DOHH2 (cell line): Measurements from ENCODE around the gene TSPYL4.

Experiments
- H3F3A ChIP-seq: fragments of 200-600 bp; sonication (generic), shearing (Covaris generic); 2 replicates; pipeline ENCODE4 v1.6.0; 2016; ENCODE audit warnings: antibody characterized with exemption, mild to moderate bottlenecking; ENCODE audit not compliant: control insufficient read depth, insufficient read depth
- H3K27ac ChIP-seq: fragments of 200-600 bp; sonication (generic); 2 replicates; pipeline ENCODE4 v1.5.1; 2014; ENCODE audit warnings: low read depth, mild to moderate bottlenecking, low read length, moderate library complexity
- H3K27me3 ChIP-seq: fragments of 200-600 bp; sonication (generic); 2 replicates; pipeline ENCODE4 v1.6.1; 2014; ENCODE audit warnings: mild to moderate bottlenecking, low read length, mixed read lengths; ENCODE audit not compliant: control insufficient read depth
- H3K36me3 ChIP-seq: fragments of 200-600 bp; sonication (generic); 2 replicates; pipeline ENCODE4 v1.6.1; 2014; ENCODE audit warnings: mild to moderate bottlenecking, low read length, moderate library complexity, mixed read lengths; ENCODE audit not compliant: control insufficient read depth
- H3K4me1 ChIP-seq: fragments of 200-600 bp; sonication (generic); 2 replicates; pipeline ENCODE4 v1.6.1; 2014; ENCODE audit warnings: mild to moderate bottlenecking, low read length, mixed read lengths; ENCODE audit not compliant: control insufficient read depth
- H3K4me2 ChIP-seq: fragments of 200-600 bp; sonication (generic); 2 replicates; pipeline ENCODE4 v1.6.0; 2014; ENCODE audit warnings: mild to moderate bottlenecking, low read length, moderate library complexity
- H3K4me3 ChIP-seq: fragments of 200-600 bp; sonication (generic); 2 replicates; pipeline ENCODE4 v1.5.1; 2014; ENCODE audit warnings: mild to moderate bottlenecking, low read length, mixed read lengths
- H3K79me2 ChIP-seq: fragments of 200-600 bp; sonication (generic); 2 replicates; pipeline ENCODE4 v1.6.1; 2014; ENCODE audit warnings: mild to moderate bottlenecking, low read length, mixed read lengths; ENCODE audit not compliant: control insufficient read depth
- H3K9me2 ChIP-seq: fragments of 200-600 bp; sonication (generic); replicated peaks from 2 replicates; pipeline ENCODE4 v1.6.1; 2014; ENCODE audit warnings: mild to moderate bottlenecking, low read length, mixed read lengths; ENCODE audit not compliant: control insufficient read depth
- H3K9me3 ChIP-seq: fragments of 200-600 bp; sonication (generic); 2 replicates; pipeline ENCODE4 v1.6.1; 2014; ENCODE audit warnings: antibody characterized with exemption, low read length, mixed read lengths; ENCODE audit not compliant: control insufficient read depth, insufficient read depth
- H4K20me1 ChIP-seq: fragments of 200-600 bp; sonication (generic); 2 replicates; pipeline ENCODE4 v1.6.0; 2014; ENCODE audit warnings: low read depth, mild to moderate bottlenecking, antibody characterized with exemption, low read length, moderate library complexity; ENCODE audit not compliant: control insufficient read depth, insufficient read depth
- CTCF ChIP-seq: fragments of 200-600 bp; sonication (generic); IDR thresholded peaks from one replicate; pipeline ENCODE4 v1.5.1; 2014; ENCODE audit warnings: antibody characterized with exemption, mild to moderate bottlenecking, low read depth, low read length; ENCODE audit not compliant: poor library complexity, severe bottlenecking
- EZH2phosphoT487 ChIP-seq: fragments of 200-600 bp; sonication (generic); IDR thresholded peaks from 2 replicates; pipeline ENCODE4 v1.6.1; 2017; ENCODE audit warnings: borderline replicate concordance, mild to moderate bottlenecking, antibody characterized with exemption, low read length, moderate library complexity, mixed read lengths

Gene TSPYL4

GRCh38 chr6:116201538-116201937 is 52.3 kb downstream of the TSPYL4 start:
- Histone ChIP-seq H3F3A (no peaks in the 10 kb centered on the region), H3K4me3 (no peak overlapping the region), H3K27me3 (no peaks in the 10 kb centered on the region), H3K4me2 (no peak overlapping the region), H3K4me1 (no peaks in the 10 kb centered on the region), H3K27ac (no peak overlapping the region), H3K9me3 (no peaks in the 10 kb centered on the region), H4K20me1 (no peaks in the 10 kb centered on the region), H3K36me3 (no peaks in the 10 kb centered on the region), H3K9me2 (no peaks in the 10 kb centered on the region), H3K79me2 (no peaks in the 10 kb centered on the region)
- TF ChIP-seq CTCF, result no peak
- no peak for TF ChIP-seq EZH2phosphoT487

- H3F3A ChIP-seq, result no peaks in the 10 kb centered on the region
- no peak for TF ChIP-seq CTCF
- H3K79me2 ChIP-seq, result no peaks in the 10 kb centered on the region
- no peaks in the 10 kb centered on the region for H3K27me3 ChIP-seq
- H4K20me1 ChIP-seq, result no peaks in the 10 kb centered on the region
- H3K4me2 ChIP-seq, result no peak overlapping the region
- no peaks in the 10 kb centered on the region for H3K36me3 ChIP-seq
- H3K9me3 ChIP-seq, result no peaks in the 10 kb centered on the region
- H3K27ac ChIP-seq, result no peak overlapping the region
- no peaks in the 10 kb centered on the region for H3K4me1 ChIP-seq
- no peak overlapping the region for H3K4me3 ChIP-seq
- no peaks in the 10 kb centered on the region for H3K9me2 ChIP-seq
Observed at GRCh38 chr6:116200619-116201249, 53.1 kb downstream of the TSPYL4 start.
